Retinal pigment epithelial cell (primary cell): ENCODE results near the gene OLIG2.

Experiments
- DNase-seq: peaks from one replicate; pipeline ENCODE4 v3.0.0-alpha.2; 2010; ENCODE audit warnings: low read depth
- H3K4me3 ChIP-seq: 2 replicates; pipeline ENCODE4 v1.5.1; 2011; ENCODE audit warnings: mild to moderate bottlenecking, low read length, control low read depth, moderate library complexity
- TF ChIP-seq, protein P1 (sequence below): conservative IDR thresholded peaks from 2 replicates; pipeline ENCODE4 v1.5.1; 2011; ENCODE audit warnings: low read depth, low read length, control low read depth, inconsistent platforms

Gene OLIG2

GRCh38 chr21:33075596-33076195 lies 50.0 kb downstream of the OLIG2 start:
- no peak for DNase-seq
- TF ChIP-seq, protein P1, sequence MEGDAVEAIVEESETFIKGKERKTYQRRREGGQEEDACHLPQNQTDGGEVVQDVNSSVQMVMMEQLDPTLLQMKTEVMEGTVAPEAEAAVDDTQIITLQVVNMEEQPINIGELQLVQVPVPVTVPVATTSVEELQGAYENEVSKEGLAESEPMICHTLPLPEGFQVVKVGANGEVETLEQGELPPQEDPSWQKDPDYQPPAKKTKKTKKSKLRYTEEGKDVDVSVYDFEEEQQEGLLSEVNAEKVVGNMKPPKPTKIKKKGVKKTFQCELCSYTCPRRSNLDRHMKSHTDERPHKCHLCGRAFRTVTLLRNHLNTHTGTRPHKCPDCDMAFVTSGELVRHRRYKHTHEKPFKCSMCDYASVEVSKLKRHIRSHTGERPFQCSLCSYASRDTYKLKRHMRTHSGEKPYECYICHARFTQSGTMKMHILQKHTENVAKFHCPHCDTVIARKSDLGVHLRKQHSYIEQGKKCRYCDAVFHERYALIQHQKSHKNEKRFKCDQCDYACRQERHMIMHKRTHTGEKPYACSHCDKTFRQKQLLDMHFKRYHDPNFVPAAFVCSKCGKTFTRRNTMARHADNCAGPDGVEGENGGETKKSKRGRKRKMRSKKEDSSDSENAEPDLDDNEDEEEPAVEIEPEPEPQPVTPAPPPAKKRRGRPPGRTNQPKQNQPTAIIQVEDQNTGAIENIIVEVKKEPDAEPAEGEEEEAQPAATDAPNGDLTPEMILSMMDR = no peak
- no peak overlapping the region for H3K4me3 ChIP-seq

DNA sequence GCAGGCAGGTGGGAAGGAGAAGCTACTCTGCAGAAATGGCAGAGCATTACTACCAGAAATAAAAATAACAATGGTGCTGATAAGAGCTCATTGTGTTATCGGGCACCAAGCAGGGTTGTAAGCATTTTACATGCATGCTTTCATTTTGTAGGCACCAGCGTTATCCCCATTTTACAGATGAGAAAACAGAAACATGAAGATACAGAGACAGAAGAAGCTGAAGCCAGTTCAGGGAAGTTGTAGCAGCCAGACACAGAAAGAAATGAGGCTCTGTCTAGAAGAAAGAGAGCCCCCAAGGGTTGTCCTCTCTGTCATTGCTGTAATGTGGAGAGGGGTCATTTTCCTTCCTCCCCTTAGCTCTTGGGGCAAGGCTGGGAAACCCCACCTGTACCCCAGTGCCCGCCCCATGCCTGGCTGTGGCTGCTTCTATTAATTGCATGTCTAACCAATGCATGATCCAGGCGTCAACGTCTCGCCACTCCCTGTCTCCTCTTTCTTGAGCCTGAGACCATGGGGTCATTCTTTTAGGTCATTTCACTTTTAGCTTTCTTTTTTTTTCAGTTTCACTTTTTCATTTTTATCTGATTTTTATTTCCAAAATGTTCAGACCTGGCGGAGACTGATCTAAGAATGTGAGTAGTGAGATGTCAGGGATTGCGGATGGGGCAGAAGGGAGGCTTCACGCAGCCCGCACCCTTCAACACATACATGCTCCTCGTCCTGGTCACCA lies 51.0 kb downstream of the OLIG2 start:
- TF ChIP-seq, protein P1 = no peak

More for the DNA sequence above, 51.0 kb downstream of the OLIG2 start:
- no peak for DNase-seq
- H3K4me3 ChIP-seq = no peak overlapping the region
